GM12864 (cell line): Measurements from ENCODE around the gene OR4D10.

Source experiments
- DNase-seq: peaks from one replicate; pipeline ENCODE4 v3.0.0-alpha.2; 2011; ENCODE audit warnings: low read depth
- H3K4me3 ChIP-seq: 2 replicates; pipeline ENCODE4 v1.5.1; 2011; ENCODE audit warnings: mild to moderate bottlenecking, low read depth, low read length, control low read depth
- TF ChIP-seq, protein P1 (sequence below): IDR thresholded peaks from 2 replicates; pipeline ENCODE4 v1.5.1; 2011; ENCODE audit warnings: low read depth, mild to moderate bottlenecking, moderate library complexity, low read length, control low read depth, inconsistent platforms; ENCODE audit errors: missing control alignments

The OR4D10 gene

DNA sequence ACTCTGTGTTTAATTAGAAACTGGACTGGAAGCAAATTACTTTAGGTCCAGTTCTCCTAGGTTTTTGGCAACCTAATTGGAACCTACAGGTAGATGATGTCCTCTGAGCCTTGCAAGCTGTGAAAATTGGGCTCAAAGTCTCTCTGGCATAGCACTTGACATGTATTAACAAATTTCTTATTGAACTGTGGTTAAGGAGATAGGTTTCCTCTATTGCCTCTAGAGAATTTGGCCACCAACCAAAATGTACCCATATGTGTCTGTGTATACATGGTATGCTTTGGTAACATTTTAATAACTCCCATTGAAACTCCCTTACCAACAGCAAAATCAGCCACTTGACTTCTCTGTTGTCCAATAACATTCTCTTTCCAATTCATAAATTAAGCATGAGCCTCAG, at the start of gene OR4D10:
Gene OR4D10, plus strand, starts transcription at position 301 of the 400 bp plus-strand sequence. CDS start 4,115 bp downstream, outside the sequence.
- TF ChIP-seq, protein P1, sequence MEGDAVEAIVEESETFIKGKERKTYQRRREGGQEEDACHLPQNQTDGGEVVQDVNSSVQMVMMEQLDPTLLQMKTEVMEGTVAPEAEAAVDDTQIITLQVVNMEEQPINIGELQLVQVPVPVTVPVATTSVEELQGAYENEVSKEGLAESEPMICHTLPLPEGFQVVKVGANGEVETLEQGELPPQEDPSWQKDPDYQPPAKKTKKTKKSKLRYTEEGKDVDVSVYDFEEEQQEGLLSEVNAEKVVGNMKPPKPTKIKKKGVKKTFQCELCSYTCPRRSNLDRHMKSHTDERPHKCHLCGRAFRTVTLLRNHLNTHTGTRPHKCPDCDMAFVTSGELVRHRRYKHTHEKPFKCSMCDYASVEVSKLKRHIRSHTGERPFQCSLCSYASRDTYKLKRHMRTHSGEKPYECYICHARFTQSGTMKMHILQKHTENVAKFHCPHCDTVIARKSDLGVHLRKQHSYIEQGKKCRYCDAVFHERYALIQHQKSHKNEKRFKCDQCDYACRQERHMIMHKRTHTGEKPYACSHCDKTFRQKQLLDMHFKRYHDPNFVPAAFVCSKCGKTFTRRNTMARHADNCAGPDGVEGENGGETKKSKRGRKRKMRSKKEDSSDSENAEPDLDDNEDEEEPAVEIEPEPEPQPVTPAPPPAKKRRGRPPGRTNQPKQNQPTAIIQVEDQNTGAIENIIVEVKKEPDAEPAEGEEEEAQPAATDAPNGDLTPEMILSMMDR: no peak
- H3K4me3 ChIP-seq: no peak within 1 kb of the TSS
- DNase-seq: no peak

DNA sequence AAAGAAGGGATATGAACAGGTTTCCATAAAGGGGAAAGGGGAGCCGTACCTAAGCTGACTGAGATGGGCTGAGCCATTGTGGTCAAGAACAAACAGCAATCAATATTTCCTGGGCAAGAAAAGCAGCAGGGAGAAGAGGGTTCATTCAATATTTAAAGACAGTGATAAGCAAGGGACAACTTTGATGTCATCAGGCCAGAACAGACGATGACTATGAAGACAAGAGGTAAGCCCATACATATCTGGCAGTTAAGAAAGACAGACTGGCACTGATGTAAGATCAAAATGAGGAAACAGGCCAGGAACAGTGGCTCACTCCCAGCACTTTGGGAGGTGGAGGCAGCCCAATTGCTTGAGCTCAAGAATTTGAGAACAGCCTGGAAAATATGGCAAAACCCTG, 49.3 kb upstream of the OR4D10 start:
- DNase-seq: no peak
- no peak overlapping the region for H3K4me3 ChIP-seq
- TF ChIP-seq, protein P1: no peak

GRCh38 chr11:59425131-59425530, 48.0 kb upstream of the OR4D10 start:
- TF ChIP-seq, protein P1: no peak
- DNase-seq: no peak
- H3K4me3 ChIP-seq: no peak overlapping the region

DNA sequence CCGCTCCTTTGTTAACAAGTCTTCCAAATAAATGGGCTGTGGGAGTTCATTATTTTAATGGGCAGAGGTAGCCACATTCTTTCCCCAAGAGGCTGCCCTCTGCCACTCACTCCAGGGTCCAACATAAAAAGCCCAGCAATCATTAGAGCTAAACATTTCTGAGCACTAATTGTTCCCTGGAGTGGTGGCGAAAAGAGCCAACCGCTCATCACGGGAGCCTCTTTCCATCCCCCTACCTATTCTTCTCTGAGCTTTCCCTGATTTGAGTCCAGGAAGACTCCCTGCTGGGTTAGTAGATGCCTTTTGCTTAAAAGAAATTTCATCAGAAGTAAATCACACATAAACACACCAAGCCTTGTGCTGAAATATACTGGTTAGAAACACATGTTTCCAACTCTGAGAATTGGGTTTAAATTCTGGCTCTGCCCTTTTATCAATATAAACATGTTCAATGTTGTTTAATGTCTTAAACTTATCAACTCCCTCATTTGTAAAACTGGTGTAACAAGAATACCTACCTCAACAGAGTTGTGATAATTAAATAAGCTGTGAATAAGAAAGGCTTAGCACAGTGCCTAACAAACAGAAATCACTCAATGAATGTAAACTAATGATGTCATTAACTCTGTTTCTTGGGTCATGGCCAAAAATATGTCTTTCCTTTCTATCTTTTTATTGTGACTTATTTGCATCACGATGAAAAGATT, 46.6 kb upstream of the OR4D10 start, which contains the start of gene OR5A2:
Gene OR5A2, minus strand, starts transcription at position 53 of the 707 bp plus-strand sequence. CDS start 3,460 bp downstream, outside the sequence.
- TF ChIP-seq, protein P1: no peak
- no peak for DNase-seq
- no peak within 1 kb of the TSS for H3K4me3 ChIP-seq

DNA sequence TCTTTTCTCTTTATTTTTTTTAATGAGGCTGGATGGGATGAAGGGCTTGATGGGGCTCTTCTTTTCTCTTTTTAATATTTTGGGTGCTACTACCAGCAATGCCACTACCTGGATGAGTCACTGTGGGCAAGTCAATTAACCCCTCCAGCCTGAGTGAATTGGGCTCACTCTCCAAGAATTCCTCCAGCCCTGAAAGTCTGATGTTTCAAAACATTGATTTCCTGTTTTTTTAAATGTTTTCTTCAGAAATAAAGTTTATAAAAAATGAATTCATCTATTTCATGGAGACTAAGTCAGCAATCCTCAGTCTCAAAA, 46.1 kb upstream of the OR4D10 start:
- DNase-seq: no peak
- TF ChIP-seq, protein P1: no peak
- no peak overlapping the region for H3K4me3 ChIP-seq

DNA sequence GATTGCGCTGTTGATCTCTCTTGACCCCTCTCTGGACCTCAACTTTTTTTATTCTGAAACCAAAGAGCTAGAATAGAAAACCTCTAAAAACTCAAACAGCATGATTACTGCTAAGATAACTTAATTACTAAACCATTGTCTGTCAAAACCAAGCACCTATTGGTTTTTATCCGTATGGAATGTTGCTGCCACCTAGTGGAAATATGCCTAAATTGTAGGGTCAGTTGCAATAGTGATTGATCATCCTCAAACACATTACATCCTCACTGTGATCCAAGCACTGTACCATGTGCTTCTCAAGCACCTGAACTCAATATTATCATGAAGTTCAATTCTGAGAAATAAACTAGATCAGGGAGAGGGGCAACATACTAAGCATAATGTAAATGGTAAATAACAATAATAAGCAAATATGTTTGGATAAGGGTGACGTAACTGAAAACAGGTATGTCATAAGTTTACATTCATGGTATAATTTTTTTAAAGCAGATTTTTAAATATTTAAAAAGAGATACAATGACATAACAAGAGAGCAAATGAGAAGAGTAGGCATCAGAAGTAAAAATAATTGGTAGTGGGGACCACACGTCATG, 43.1 kb upstream of the OR4D10 start:
- peak; percentile 35 for DNase-seq
- H3K4me3 ChIP-seq: no peak overlapping the region
- TF ChIP-seq, protein P1: peak; percentile 73

DNA sequence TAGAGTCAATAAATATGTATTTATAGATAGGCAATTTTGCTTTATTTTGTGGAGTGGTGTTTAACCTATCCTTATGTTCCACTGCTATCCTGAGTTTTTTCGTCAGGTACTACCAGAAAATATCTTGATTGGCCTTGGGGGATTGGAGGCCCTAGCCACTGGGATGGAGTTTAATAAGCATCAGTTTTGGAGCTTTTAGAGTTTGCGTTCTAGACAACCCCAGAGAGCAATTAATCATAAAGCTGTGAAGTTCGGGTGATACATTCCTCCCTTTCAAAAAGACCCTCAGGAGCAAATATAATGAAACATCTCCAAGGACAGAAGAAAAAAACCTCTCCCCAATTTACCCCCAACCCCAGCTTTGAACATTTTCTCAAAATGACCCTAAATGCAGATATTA, 36.9 kb upstream of the OR4D10 start, which contains the start of gene OR5A1:
Gene OR5A1, plus strand, starts transcription at position 301 of the 400 bp plus-strand sequence. CDS start 6,700 bp downstream, outside the sequence.
- TF ChIP-seq, protein P1: no peak
- no peak for DNase-seq

More for the DNA sequence above, 36.9 kb upstream of the OR4D10 start, which contains the start of gene OR5A1:
- no peak within 1 kb of the TSS for H3K4me3 ChIP-seq
